GM12873 (cell line): ENCODE measurements around the gene GPR87.

Experiments
- TF ChIP-seq, protein P1 (sequence below): IDR thresholded peaks from 2 replicates; pipeline ENCODE4 v1.5.1; 2012; ENCODE audit warnings: low read depth, mild to moderate bottlenecking, moderate library complexity, low read length, control low read depth; ENCODE audit not compliant: insufficient read depth; ENCODE audit errors: missing control alignments

The GPR87 gene

DNA sequence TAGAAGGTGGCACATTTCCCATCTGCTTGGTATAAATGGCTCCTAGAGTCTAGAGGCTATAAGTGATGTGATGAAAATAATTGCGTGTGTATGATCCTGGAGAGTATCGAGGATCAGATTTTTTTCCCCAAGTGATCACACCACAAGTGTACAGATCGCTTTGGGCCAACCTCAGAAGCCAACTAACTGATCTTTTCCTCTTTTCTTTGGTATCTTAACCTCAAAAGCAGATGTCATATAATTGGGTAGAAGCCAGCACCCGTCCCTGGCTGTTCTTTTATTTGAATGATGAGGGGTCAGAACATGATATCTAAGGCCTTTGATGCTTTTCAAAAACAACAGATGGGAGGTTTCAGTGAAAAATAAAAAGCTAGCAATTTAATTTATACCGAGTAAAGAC is 41.5 kb downstream of the GPR87 start:
- TF ChIP-seq, protein P1, sequence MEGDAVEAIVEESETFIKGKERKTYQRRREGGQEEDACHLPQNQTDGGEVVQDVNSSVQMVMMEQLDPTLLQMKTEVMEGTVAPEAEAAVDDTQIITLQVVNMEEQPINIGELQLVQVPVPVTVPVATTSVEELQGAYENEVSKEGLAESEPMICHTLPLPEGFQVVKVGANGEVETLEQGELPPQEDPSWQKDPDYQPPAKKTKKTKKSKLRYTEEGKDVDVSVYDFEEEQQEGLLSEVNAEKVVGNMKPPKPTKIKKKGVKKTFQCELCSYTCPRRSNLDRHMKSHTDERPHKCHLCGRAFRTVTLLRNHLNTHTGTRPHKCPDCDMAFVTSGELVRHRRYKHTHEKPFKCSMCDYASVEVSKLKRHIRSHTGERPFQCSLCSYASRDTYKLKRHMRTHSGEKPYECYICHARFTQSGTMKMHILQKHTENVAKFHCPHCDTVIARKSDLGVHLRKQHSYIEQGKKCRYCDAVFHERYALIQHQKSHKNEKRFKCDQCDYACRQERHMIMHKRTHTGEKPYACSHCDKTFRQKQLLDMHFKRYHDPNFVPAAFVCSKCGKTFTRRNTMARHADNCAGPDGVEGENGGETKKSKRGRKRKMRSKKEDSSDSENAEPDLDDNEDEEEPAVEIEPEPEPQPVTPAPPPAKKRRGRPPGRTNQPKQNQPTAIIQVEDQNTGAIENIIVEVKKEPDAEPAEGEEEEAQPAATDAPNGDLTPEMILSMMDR, result no peak

DNA sequence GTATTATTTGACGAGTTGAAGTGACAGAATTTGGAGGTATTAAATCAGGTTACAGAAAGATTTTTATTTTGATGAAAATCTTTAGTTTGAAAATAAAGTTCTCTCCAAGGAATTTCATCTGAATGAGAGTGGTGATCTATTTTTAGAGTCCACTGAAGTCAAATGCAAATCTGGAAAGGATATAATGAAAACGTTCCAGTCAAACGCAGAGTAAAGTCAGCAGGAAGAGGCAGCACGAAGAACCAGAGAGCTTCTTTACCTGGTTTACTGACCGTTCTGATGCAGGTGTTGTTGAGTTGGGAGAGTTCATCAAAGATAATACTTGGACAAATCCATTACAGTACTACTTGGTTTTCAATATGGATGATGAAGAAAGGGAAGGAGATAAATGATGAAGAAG is 47.0 kb downstream of the GPR87 start:
- TF ChIP-seq, protein P1, result no peak

DNA sequence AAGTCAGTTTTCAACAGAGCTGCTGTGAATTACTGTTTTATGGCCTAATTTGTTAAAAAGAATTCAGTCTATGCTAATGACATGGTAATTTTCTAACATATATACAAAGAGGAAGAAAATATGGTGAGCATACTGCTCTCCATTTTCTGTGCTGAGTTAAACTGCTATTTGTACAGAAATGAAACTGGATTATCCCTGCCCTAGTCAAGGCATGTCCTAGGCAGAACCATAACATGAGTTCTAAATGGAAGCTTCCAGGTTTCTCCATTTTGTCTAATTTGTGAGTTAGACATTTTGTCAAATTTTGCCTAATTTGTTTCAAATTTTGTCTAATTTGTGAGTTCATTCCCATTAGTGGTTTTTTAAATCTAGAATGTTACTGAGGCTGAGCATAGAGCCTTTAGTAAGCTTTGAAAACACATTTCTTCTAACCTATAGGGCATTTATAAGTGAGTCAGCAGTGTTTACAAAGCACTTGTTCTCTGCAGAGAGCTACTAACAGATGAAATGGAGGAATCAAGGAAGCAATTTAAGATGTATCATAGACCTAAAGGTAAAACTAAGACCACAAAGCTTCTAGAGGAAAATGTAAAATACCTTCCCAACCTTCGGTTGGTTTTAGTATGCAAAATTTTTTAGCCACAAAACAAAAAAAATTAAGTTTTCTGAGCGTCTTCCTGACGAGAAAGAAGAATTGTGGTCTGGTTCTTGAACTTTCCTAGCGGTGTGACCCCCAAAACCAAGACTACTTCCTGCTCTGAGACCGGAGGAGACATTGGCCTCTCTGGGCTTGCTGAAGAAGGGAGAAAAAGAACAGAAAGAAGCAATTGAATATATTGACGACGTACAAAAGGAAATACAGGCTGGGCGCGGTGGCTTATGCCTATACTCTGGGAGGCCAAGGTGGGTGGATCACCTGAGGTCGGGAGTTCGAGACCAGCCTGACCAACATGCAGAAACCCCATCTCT is 48.1 kb downstream of the GPR87 start:
- TF ChIP-seq, protein P1, result no peak

DNA sequence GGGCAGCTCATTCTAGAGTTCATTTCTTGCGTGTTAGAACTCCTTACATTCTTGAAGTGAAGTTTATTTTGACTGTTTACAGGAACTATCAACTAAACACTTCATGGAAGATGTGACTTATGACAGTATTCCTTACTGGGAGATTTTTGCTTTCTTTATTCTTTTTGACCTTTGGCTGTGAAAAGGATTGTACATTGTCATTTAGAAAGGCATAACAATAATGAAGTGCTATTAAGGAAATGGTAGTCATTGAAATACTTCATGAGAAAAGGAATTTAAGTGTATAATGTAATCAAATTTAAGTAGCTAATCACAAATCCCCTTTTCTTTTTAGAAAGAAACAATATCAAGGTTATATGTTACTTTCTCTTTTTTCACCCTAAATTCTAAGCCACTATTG is 49.6 kb downstream of the GPR87 start:
- TF ChIP-seq, protein P1, result no peak

DNA sequence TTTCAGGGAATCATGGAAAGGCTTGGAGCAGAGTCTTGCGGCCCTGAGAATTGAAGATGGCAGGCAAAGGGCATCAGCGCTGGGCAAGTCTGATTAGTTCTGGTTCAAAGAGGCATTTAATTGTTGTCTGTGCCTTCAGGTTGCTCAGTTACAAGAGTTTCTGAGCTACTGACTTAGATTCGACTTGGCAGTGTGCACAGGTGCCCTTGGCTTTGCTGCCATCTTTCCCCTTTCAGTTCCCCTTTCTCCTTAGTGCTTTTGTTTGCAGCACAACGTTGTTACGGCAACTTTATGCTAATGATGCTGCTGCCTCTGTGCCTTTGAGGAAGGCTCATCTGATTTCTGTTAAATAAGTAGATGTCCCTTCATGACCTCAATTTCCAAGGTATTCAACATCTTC is 50.8 kb downstream of the GPR87 start:
- TF ChIP-seq, protein P1, result no peak

DNA sequence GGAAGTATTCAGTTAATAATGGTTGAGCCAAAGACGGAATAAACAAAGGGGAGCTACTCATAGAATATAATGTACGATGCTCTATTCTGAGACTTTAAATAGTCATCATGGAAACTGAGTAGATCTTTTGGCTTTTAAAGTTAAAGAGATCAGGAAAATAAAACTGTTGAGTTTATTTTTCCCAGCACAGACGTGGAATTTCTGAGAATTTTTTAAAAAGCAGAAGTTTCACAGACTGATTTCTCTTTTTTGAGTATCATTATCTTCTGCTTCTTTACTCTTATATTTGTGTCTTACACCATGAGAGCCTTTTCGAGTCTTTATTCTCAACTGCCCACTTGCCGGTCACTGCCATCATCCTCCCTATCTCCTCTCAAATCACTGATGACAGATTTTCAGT is 51.5 kb downstream of the GPR87 start:
- TF ChIP-seq, protein P1, result no peak

DNA sequence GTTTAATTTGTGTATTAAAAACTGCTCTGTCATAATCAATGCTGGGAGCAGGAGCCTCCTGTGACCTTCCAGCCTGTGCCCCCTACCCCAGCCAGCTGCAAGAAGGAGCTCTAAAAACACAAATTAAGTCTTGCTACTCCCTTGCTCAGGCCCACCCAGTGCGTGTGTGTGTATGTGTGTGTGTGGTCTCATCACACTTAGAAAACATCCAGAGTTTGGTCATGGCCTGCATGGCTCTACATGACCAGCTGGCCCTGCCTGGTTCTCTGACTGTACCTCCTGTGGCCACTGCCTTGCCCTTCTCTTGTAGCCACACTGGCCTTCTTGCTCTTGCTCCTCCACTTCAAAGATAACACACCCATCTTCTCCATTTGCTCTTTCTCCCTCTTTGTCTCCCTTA is 52.0 kb downstream of the GPR87 start:
- TF ChIP-seq, protein P1, result no peak
